Neural cell (in vitro differentiated cells): Measurements from ENCODE around the gene ERBB4. TPM values are rescaled to one million over a fixed set of nuclear protein-coding genes. Genes with fewer than 3 reads are reported as not detected.

Experiments used
- H2AFZ ChIP-seq: fragments of 200-600, 300-800 bp; sonication (generic), shearing (Covaris generic); 2 replicates; pipeline ENCODE4 v1.6.0; 2014; ENCODE audit warnings: low read depth, mild to moderate bottlenecking, antibody characterized with exemption, low read length, moderate library complexity
- H3F3A ChIP-seq: fragments of 200-600 bp; shearing (Covaris generic); 2 replicates; pipeline ENCODE4 v1.6.1; 2016; ENCODE audit warnings: mild to moderate bottlenecking, moderate library complexity, mixed read lengths, antibody characterized with exemption, low read length; ENCODE audit not compliant: insufficient read depth, poor library complexity, severe bottlenecking
- H3K27ac ChIP-seq: fragments of 200-600, 300-800 bp; sonication (generic), shearing (Covaris generic); 2 replicates; pipeline ENCODE4 v1.5.1; 2014; ENCODE audit warnings: mild to moderate bottlenecking, low read length, moderate library complexity
- H3K27me3 ChIP-seq: fragments of 300-800, 200-600 bp; sonication (generic), shearing (Covaris generic); 2 replicates; pipeline ENCODE4 v1.6.0; 2014; ENCODE audit warnings: mild to moderate bottlenecking, low read depth, low read length, moderate library complexity; ENCODE audit not compliant: insufficient read depth
- H3K36me3 ChIP-seq: fragments of 300-800, 200-600 bp; sonication (generic), shearing (Covaris generic); 2 replicates; pipeline ENCODE4 v1.5.1; 2014; ENCODE audit warnings: mild to moderate bottlenecking, antibody characterized with exemption, low read length, moderate library complexity; ENCODE audit not compliant: insufficient read depth
- H3K4me2 ChIP-seq: fragments of 300-800, 200-600 bp; sonication (generic), shearing (Covaris generic); 2 replicates; pipeline ENCODE4 v1.6.0; 2014; ENCODE audit warnings: mild to moderate bottlenecking, low read length
- H3K4me3 ChIP-seq: fragments of 300-800, 200-600 bp; sonication (generic), shearing (Covaris generic); 2 replicates; pipeline ENCODE4 v1.5.1; 2014; ENCODE audit warnings: mild to moderate bottlenecking, low read length, moderate library complexity
- H3K79me2 ChIP-seq: fragments of 200-600 bp; shearing (Covaris generic); replicated peaks from 2 replicates; pipeline ENCODE4 v1.6.0; 2014; ENCODE audit warnings: mild to moderate bottlenecking, low read length, moderate library complexity; ENCODE audit not compliant: insufficient read depth
- H3K9ac ChIP-seq: fragments of 300-800, 200-600 bp; sonication (generic), shearing (Covaris generic); 2 replicates; pipeline ENCODE4 v1.6.1; 2016; ENCODE audit warnings: mild to moderate bottlenecking, low read length, mixed read lengths
- H3K9me2 ChIP-seq: fragments of 200-600 bp; shearing (Covaris generic); 2 replicates; pipeline ENCODE4 v1.6.1; 2016; ENCODE audit warnings: mild to moderate bottlenecking, low read length, mixed read lengths; ENCODE audit not compliant: insufficient read depth
- H3K9me3 ChIP-seq: fragments of 200-600, 300-800 bp; sonication (generic), shearing (Covaris generic); 2 replicates; pipeline ENCODE4 v1.6.1; 2016; ENCODE audit warnings: mild to moderate bottlenecking, mixed run types, low read length, moderate library complexity, mixed read lengths
- H4K20me1 ChIP-seq: fragments of 200-600 bp; shearing (Covaris generic); 2 replicates; pipeline ENCODE4 v1.6.1; 2016; ENCODE audit warnings: mild to moderate bottlenecking, mixed run types; ENCODE audit not compliant: insufficient read depth
- EP300 ChIP-seq: fragments of 450-650 bp; conservative IDR thresholded peaks from 2 replicates; pipeline ENCODE4 v1.6.1; 2014; ENCODE audit warnings: antibody characterized with exemption, mild to moderate bottlenecking, moderate library complexity; ENCODE audit not compliant: poor library complexity, severe bottlenecking
- EZH2 ChIP-seq: fragments of 200-600, 300-800 bp; shearing (Covaris generic), sonication (generic); IDR thresholded peaks from 2 replicates; pipeline ENCODE4 v1.6.1; 2014; ENCODE audit warnings: antibody characterized with exemption, low read length, borderline replicate concordance, mild to moderate bottlenecking; ENCODE audit not compliant: insufficient read depth, poor library complexity, severe bottlenecking
- MXI1 ChIP-seq: fragments of 450-650 bp; conservative IDR thresholded peaks from 2 replicates; pipeline ENCODE4 v1.6.1; 2014; ENCODE audit warnings: antibody characterized with exemption, mild to moderate bottlenecking; ENCODE audit not compliant: poor library complexity, severe bottlenecking
- POLR2AphosphoS5 ChIP-seq: IDR thresholded peaks from 2 replicates; pipeline ENCODE4 v1.6.1; 2012
- RAD21 ChIP-seq: fragments of 450-650 bp; conservative IDR thresholded peaks from 2 replicates; pipeline ENCODE4 v1.6.1; 2014; ENCODE audit warnings: antibody characterized with exemption, mild to moderate bottlenecking, moderate library complexity
- SMC3 ChIP-seq: fragments of 450-650 bp; conservative IDR thresholded peaks from 2 replicates; pipeline ENCODE4 v1.6.1; 2014; ENCODE audit warnings: antibody characterized with exemption, mild to moderate bottlenecking, moderate library complexity; ENCODE audit not compliant: poor library complexity
- TAF1 ChIP-seq: IDR thresholded peaks from 2 replicates; pipeline ENCODE4 v1.6.1; 2012; ENCODE audit warnings: low read depth
- polyA plus RNA-seq: library from polyadenylated mRNA; depleted of rRNA; stranded (reverse); fragments of >200 nt; gene quantifications from 2 replicates; pipeline ENCODE4 v1.2.3, GENCODE V29; 2014
- TF ChIP-seq, protein P1 (sequence below): fragments of 450-650 bp; IDR thresholded peaks from 2 replicates; pipeline ENCODE4 v1.5.1; 2014; ENCODE audit warnings: antibody characterized with exemption, mild to moderate bottlenecking, moderate library complexity; ENCODE audit not compliant: poor library complexity, severe bottlenecking
- TF ChIP-seq, protein P2 (sequence below): IDR thresholded peaks from 2 replicates; pipeline ENCODE4 v1.6.1; 2012; ENCODE audit warnings: borderline replicate concordance

The ERBB4 gene
- polyA plus RNA-seq, 1 donor from 2014 or later = 0.69 TPM

DNA sequence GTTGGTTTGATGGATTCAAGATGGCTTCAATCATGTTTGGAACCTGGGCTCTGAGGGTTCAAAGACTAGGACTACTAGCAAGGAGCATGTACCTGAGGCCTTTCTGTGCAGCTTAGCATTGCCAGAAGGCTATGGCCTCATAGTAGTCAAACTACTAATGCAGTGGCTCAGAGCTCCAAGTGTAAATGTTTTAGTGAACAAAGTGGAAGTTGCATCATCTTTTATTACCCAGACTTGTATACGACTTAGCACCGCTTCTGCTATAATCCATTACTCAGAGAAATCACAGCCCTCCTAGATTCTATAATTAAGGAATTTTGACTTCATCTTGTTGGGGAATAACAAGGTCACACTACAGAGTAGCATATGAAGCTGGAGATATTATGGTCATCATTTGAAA lies 210.5 kb downstream of the ERBB4 start:
- no peak overlapping the region for H3K9ac ChIP-seq
- no peak overlapping the region for H3K4me2 ChIP-seq
- no peaks in the 10 kb centered on the region for H3K9me2 ChIP-seq
- no peak overlapping the region for H3K4me3 ChIP-seq
- H2AFZ ChIP-seq = no peak overlapping the region
- no peaks in the 10 kb centered on the region for H4K20me1 ChIP-seq
- H3K27ac ChIP-seq = no peak overlapping the region
- H3K79me2 ChIP-seq = no peaks in the 10 kb centered on the region
- TF ChIP-seq TAF1 = no peak
- TF ChIP-seq, protein P1, sequence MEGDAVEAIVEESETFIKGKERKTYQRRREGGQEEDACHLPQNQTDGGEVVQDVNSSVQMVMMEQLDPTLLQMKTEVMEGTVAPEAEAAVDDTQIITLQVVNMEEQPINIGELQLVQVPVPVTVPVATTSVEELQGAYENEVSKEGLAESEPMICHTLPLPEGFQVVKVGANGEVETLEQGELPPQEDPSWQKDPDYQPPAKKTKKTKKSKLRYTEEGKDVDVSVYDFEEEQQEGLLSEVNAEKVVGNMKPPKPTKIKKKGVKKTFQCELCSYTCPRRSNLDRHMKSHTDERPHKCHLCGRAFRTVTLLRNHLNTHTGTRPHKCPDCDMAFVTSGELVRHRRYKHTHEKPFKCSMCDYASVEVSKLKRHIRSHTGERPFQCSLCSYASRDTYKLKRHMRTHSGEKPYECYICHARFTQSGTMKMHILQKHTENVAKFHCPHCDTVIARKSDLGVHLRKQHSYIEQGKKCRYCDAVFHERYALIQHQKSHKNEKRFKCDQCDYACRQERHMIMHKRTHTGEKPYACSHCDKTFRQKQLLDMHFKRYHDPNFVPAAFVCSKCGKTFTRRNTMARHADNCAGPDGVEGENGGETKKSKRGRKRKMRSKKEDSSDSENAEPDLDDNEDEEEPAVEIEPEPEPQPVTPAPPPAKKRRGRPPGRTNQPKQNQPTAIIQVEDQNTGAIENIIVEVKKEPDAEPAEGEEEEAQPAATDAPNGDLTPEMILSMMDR = no peak
- no peak for TF ChIP-seq EP300
- TF ChIP-seq EZH2 = no peak
- no peak for TF ChIP-seq SMC3
- TF ChIP-seq MXI1 = no peak
- TF ChIP-seq POLR2AphosphoS5 = no peak
- TF ChIP-seq, protein P2, sequence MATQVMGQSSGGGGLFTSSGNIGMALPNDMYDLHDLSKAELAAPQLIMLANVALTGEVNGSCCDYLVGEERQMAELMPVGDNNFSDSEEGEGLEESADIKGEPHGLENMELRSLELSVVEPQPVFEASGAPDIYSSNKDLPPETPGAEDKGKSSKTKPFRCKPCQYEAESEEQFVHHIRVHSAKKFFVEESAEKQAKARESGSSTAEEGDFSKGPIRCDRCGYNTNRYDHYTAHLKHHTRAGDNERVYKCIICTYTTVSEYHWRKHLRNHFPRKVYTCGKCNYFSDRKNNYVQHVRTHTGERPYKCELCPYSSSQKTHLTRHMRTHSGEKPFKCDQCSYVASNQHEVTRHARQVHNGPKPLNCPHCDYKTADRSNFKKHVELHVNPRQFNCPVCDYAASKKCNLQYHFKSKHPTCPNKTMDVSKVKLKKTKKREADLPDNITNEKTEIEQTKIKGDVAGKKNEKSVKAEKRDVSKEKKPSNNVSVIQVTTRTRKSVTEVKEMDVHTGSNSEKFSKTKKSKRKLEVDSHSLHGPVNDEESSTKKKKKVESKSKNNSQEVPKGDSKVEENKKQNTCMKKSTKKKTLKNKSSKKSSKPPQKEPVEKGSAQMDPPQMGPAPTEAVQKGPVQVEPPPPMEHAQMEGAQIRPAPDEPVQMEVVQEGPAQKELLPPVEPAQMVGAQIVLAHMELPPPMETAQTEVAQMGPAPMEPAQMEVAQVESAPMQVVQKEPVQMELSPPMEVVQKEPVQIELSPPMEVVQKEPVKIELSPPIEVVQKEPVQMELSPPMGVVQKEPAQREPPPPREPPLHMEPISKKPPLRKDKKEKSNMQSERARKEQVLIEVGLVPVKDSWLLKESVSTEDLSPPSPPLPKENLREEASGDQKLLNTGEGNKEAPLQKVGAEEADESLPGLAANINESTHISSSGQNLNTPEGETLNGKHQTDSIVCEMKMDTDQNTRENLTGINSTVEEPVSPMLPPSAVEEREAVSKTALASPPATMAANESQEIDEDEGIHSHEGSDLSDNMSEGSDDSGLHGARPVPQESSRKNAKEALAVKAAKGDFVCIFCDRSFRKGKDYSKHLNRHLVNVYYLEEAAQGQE = no peak
- no peak for TF ChIP-seq RAD21
- no peaks in the 10 kb centered on the region for H3F3A ChIP-seq
- H3K9me3 ChIP-seq = no peaks in the 10 kb centered on the region
- no peaks in the 10 kb centered on the region for H3K27me3 ChIP-seq
- H3K36me3 ChIP-seq = no peaks in the 10 kb centered on the region

DNA sequence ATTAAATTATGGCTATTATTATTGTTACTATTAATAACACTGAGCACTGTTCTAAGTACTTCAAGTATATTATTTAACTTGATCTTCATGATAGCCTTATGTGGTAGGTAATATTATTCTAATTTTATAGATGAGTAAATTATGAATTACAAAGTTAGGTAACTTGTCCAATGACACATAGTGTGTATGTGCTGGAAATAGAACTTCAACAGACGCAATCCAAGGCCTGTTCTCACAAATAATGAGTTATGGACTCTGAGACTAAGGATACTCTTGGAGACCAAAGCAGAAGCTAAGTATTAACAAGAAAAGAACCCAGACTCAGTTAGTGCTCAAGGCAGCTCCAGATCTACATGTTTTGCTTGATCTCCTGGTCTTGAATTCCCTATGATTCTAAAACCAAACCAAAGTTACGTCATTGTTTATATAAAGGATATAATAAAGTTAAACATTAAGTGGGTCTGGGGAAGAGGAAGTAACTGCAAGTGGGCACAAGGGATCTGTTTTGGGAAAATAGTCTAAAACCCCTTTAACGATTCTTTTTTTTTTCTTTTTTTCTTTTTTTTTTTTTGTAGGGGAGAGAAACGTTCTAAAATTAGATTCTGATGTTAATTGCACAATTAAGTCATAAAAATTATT lies 211.3 kb downstream of the ERBB4 start:
- Histone ChIP-seq H3K4me2 (no peak overlapping the region), H3K36me3 (no peaks in the 10 kb centered on the region), H3K9me3 (no peaks in the 10 kb centered on the region), H3K27ac (no peak overlapping the region), H2AFZ (no peak overlapping the region), H3K4me3 (no peak overlapping the region), H3K9me2 (no peaks in the 10 kb centered on the region), H3K79me2 (no peaks in the 10 kb centered on the region), H3F3A (no peaks in the 10 kb centered on the region), H3K9ac (no peak overlapping the region), H4K20me1 (no peaks in the 10 kb centered on the region), H3K27me3 (no peaks in the 10 kb centered on the region)
- TF ChIP-seq, protein P2 = no peak
- TF ChIP-seq MXI1 (no peak), EP300 (no peak), TAF1 (no peak), POLR2AphosphoS5 (no peak), RAD21 (no peak), SMC3 (no peak)
- TF ChIP-seq, protein P1 = no peak
